ENCODE measurements around the gene PHLPP1.

DNA sequence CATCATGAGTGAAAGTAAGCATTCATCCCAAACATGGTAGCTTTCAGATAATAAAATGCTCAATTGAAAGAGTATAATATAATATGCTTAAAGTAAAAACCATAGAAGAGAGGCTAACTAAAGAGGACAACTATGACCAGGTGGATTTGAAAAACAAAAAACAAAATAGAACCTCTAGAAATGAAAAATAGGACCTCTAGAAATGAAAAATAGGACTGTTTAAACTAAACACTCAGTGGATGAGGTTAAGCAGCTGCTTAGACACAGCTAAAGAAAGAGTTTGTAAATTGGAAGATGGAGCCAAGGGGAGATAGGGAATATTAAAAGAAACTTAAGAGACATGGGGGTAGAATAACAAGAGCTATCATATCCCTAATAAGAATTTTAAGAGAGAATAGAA is 302.6 kb downstream of the PHLPP1 start:
- TF ChIP-seq, protein P1, sequence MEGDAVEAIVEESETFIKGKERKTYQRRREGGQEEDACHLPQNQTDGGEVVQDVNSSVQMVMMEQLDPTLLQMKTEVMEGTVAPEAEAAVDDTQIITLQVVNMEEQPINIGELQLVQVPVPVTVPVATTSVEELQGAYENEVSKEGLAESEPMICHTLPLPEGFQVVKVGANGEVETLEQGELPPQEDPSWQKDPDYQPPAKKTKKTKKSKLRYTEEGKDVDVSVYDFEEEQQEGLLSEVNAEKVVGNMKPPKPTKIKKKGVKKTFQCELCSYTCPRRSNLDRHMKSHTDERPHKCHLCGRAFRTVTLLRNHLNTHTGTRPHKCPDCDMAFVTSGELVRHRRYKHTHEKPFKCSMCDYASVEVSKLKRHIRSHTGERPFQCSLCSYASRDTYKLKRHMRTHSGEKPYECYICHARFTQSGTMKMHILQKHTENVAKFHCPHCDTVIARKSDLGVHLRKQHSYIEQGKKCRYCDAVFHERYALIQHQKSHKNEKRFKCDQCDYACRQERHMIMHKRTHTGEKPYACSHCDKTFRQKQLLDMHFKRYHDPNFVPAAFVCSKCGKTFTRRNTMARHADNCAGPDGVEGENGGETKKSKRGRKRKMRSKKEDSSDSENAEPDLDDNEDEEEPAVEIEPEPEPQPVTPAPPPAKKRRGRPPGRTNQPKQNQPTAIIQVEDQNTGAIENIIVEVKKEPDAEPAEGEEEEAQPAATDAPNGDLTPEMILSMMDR (IDR thresholded peaks at IDR 0.05; ENCODE audit: low read depth, low read length): no peak
- TF ChIP-seq EZH2phosphoT487 (IDR thresholded peaks at IDR 0.05; ENCODE audit: low read depth): no peak
